Esophagus squamous epithelium (tissue), 5 donors: ENCODE measurements around the gene SLC39A13. TPM values are rescaled to one million over a fixed set of nuclear protein-coding genes. Genes with fewer than 3 reads are reported as not detected.

Source experiments
- DNase-seq: peaks from one replicate; lab custom pipeline; 2025; lab: John Stamatoyannopoulos, UW
- H3K27ac ChIP-seq, 4 donors: fragments of 200-600 bp; sonication (generic); one replicate each; pipeline ENCODE4 v1.5.1; 2016 to 2019; ENCODE audit warnings: mild to moderate bottlenecking in 1 of 4
- H3K27me3 ChIP-seq, 4 donors: fragments of 200-600 bp; sonication (generic); 1 replicate in 3 of 4; 2 replicates in 1 of 4; pipeline versions ENCODE4 v1.5.1 to v1.6.0; 2017 to 2021; ENCODE audit warnings: antibody characterized with exemption in 1 of 4
- H3K36me3 ChIP-seq, 3 donors: fragments of 200-600 bp; sonication (generic); one replicate each; pipeline ENCODE4 v1.5.1; 2016 to 2019
- H3K4me1 ChIP-seq, 3 donors: fragments of 200-600 bp; sonication (generic); one replicate each; pipeline ENCODE4 v1.5.1; 2017 to 2019
- H3K4me3 ChIP-seq, 4 donors: fragments of 200-600 bp; sonication (generic); 1 replicate in 3 of 4; 2 replicates in 1 of 4; pipeline ENCODE4 v1.5.1; 2016 to 2019; ENCODE audit warnings: mild to moderate bottlenecking in 2 of 4, moderate library complexity in 1 of 4
- H3K9me3 ChIP-seq, 3 donors: fragments of 200-600 bp; sonication (generic); one replicate each; pipeline ENCODE4 v1.5.1; 2016 to 2019
- CTCF ChIP-seq, 6 experiments: fragments of 450-650 bp in 4 of 6; fragments of 200-600 bp in 2 of 6; sonication (generic) in 2 of 6; IDR thresholded peaks; one replicate each; pipeline ENCODE4 v1.5.1; 2016 to 2019; ENCODE audit warnings: antibody characterized with exemption in 6 of 6, mild to moderate bottlenecking in 4 of 6, moderate library complexity in 4 of 6
- POLR2A ChIP-seq, 4 donors: fragments of 450-650 bp; IDR thresholded peaks; one replicate each; pipeline ENCODE4 v1.6.1; 2017; ENCODE audit warnings: antibody characterized with exemption in 4 of 4, mild to moderate bottlenecking in 4 of 4, moderate library complexity in 3 of 4
- WGBS, 2 donors: methylation state at CpG; one replicate each; pipeline ENCODE4 v1.1.5; 2018; 5-methylcytosine and 5-hydroxymethylcytosine counted together
- intact Hi-C: fragments of 100-400 bp; cut with DNase I; formaldehyde crosslinking; loops from one replicate; pipeline ENCODE4 v1.15.0; 2022
- total RNA-seq, 4 donors: library from RNA; depleted of rRNA; stranded (reverse); fragments of >200 nt; gene quantifications; one replicate each; pipeline ENCODE4 v1.1.0, GENCODE V29; 2016
- donor health status: DM: yes; HTN: yes; CAD: no.

SLC39A13 gene
- total RNA-seq, 4 donors from 2014 or later: 10.9 to 44.3 (median 13.8) TPM

- intact Hi-C loops: no loop called here
- no peak within 1 kb of the TSS for H3K27ac ChIP-seq
Observed at GRCh38 chr11:47448566-47449427, 40.4 kb downstream of the SLC39A13 start, which contains the start of gene RAPSN. TSS of gene RAPSN (minus strand) at chr11:47449136. CDS start at chr11:47448964, 172 bp downstream.

GRCh38 chr11:47449541-47449940 lies 41.2 kb downstream of the SLC39A13 start:
- WGBS, 2 donors: 82 to 85% methylated on average over 8 of the region's 8 CpGs
- TF ChIP-seq POLR2A (IDR thresholded peaks at IDR 0.05) (no peak), CTCF (IDR thresholded peaks at IDR 0.05) (no peak)

More at GRCh38 chr11:47448566-47449427, 40.4 kb downstream of the SLC39A13 start, which contains the start of gene RAPSN:
- WGBS, 2 donors: 56 to 90% methylated on average over 2 to 8 of the region's 32 CpGs
- no peaks in the 10 kb centered on the region for H3K9me3 ChIP-seq
- H3K27me3 ChIP-seq: no peaks in the 10 kb centered on the region
- no peak within 1 kb of the TSS for H3K4me3 ChIP-seq
- H3K36me3 ChIP-seq: no peaks in the 10 kb centered on the region
- TF ChIP-seq CTCF (IDR thresholded peaks at IDR 0.05) (no peak), POLR2A (IDR thresholded peaks at IDR 0.05) (no peak)
- DNase-seq: no peak
- H3K4me1 ChIP-seq: no peaks in the 10 kb centered on the region

GRCh38 chr11:47451436-47451835 lies 43.0 kb downstream of the SLC39A13 start:
- no peaks in the 10 kb centered on the region for H3K4me1 ChIP-seq
- intact Hi-C loops: loop anchor here (10.0 kb wide), 1 partner anchor 77 kb away; the partner anchor contains the start of gene SPI1
- no peak overlapping the region for H3K27ac ChIP-seq
- no peak overlapping the region for H3K4me3 ChIP-seq
- H3K36me3 ChIP-seq: no peaks in the 10 kb centered on the region
- WGBS, 2 donors: 57 to 77% methylated on average over 4 of the region's 4 CpGs
- no peak for DNase-seq
- H3K9me3 ChIP-seq: no peaks in the 10 kb centered on the region
- TF ChIP-seq POLR2A (IDR thresholded peaks at IDR 0.05) (no peak), CTCF (IDR thresholded peaks at IDR 0.05) (no peak)
- no peaks in the 10 kb centered on the region for H3K27me3 ChIP-seq

More at GRCh38 chr11:47449541-47449940, 41.2 kb downstream of the SLC39A13 start:
- no peaks in the 10 kb centered on the region for H3K36me3 ChIP-seq
- no peak overlapping the region for H3K27ac ChIP-seq
- H3K9me3 ChIP-seq: no peaks in the 10 kb centered on the region
- intact Hi-C loops: no loop called here
- no peak overlapping the region for H3K4me3 ChIP-seq
- H3K4me1 ChIP-seq: no peaks in the 10 kb centered on the region
- H3K27me3 ChIP-seq: no peaks in the 10 kb centered on the region
- no peak for DNase-seq

GRCh38 chr11:47451990-47452389 lies 43.6 kb downstream of the SLC39A13 start:
- no peaks in the 10 kb centered on the region for H3K36me3 ChIP-seq
- no peaks in the 10 kb centered on the region for H3K4me1 ChIP-seq
- no peak for DNase-seq
- intact Hi-C loops: loop anchor here (10.0 kb wide), 1 partner anchor 77 kb away; the partner anchor contains the start of gene SPI1
- no peak for TF ChIP-seq POLR2A (IDR thresholded peaks at IDR 0.05)
- no peak for TF ChIP-seq CTCF (IDR thresholded peaks at IDR 0.05)
- 80 to 87% methylated on average over 4 of the region's 4 CpGs for WGBS, 2 donors
- H3K4me3 ChIP-seq: no peak overlapping the region
- no peak overlapping the region for H3K27ac ChIP-seq
- no peaks in the 10 kb centered on the region for H3K9me3 ChIP-seq
- H3K27me3 ChIP-seq: no peaks in the 10 kb centered on the region

- intact Hi-C loops: loop anchor here (10.0 kb wide), 1 partner anchor 79 kb away; the partner anchor contains the start of gene SPI1
- H3K4me3 ChIP-seq: no peak overlapping the region
- no peaks in the 10 kb centered on the region for H3K9me3 ChIP-seq
- TF ChIP-seq CTCF (IDR thresholded peaks at IDR 0.05) (no peak), POLR2A (IDR thresholded peaks at IDR 0.05) (no peak)
- no peaks in the 10 kb centered on the region for H3K27me3 ChIP-seq
- H3K27ac ChIP-seq: no peak overlapping the region
- 87 to 95% methylated on average over 8 of the region's 8 CpGs for WGBS, 2 donors
- no peaks in the 10 kb centered on the region for H3K36me3 ChIP-seq
- H3K4me1 ChIP-seq: no peaks in the 10 kb centered on the region
- no peak for DNase-seq
Observed at GRCh38 chr11:47453365-47453764, 45.0 kb downstream of the SLC39A13 start.
